ENCODE measurements around the gene GFOD1.

- no peak for TF ChIP-seq CTCF (IDR thresholded peaks at IDR 0.05)
- no peak for TF ChIP-seq POLR2A (IDR thresholded peaks at IDR 0.05)
Measured at GRCh38 chr6:13466304-13467215, 20.8 kb downstream of the GFOD1 start.
